HT-29 (cell line): ENCODE results near the gene MPHOSPH8. TPM values are rescaled to one million over a fixed set of nuclear protein-coding genes. Genes with fewer than 3 reads are reported as not detected.
A peak's percentile ranks its signal among the peaks of the same experiment; 100 is the strongest.

ENCODE experiments used
- DNase-seq: peaks from one replicate; pipeline ENCODE4 v3.0.0-alpha.2; 2015; ENCODE audit warnings: low spot score
- total RNA-seq: library from RNA; depleted of rRNA; stranded (reverse); fragments of >200 nt; shearing (Covaris generic); gene quantifications from 2 replicates; pipeline ENCODE4 v1.2.3, GENCODE V29; 2014; rRNA removed

Gene MPHOSPH8, protein sequence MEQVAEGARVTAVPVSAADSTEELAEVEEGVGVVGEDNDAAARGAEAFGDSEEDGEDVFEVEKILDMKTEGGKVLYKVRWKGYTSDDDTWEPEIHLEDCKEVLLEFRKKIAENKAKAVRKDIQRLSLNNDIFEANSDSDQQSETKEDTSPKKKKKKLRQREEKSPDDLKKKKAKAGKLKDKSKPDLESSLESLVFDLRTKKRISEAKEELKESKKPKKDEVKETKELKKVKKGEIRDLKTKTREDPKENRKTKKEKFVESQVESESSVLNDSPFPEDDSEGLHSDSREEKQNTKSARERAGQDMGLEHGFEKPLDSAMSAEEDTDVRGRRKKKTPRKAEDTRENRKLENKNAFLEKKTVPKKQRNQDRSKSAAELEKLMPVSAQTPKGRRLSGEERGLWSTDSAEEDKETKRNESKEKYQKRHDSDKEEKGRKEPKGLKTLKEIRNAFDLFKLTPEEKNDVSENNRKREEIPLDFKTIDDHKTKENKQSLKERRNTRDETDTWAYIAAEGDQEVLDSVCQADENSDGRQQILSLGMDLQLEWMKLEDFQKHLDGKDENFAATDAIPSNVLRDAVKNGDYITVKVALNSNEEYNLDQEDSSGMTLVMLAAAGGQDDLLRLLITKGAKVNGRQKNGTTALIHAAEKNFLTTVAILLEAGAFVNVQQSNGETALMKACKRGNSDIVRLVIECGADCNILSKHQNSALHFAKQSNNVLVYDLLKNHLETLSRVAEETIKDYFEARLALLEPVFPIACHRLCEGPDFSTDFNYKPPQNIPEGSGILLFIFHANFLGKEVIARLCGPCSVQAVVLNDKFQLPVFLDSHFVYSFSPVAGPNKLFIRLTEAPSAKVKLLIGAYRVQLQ
- 13.6 and 14.9 TPM in 2 replicates for total RNA-seq

DNA sequence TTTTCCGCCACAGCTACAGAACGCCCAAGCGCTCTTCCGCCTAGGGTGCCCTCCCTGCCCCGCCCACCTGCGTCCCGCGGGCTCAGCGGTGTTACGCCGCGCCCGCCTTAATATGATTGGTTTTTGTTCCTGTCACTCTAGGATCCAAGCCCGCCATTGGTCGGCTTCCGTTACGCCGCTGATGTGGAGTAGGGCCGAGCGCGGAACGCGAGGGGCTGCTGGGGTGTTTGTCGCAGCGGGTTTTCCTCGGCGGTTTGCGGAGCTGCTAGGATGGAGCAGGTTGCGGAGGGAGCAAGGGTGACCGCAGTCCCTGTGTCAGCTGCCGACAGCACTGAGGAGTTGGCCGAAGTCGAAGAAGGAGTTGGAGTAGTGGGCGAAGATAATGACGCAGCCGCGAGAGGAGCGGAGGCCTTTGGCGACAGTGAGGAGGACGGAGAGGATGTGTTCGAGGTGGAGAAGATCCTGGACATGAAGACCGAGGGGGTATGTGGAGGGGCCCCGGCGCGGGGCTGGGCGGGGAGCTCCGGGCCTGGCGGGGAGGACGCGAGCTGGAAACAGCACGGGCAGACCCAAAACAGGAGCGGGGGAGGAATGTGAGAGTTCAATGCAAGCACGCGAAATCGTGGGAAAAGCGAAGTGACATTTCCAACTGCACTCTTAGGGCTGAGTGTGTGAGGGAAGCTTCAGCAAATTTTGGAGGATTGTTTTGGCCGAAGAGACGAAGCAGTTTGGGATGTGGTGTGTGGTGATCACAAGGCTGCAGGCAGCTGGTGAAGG, at the start of gene MPHOSPH8:
Gene MPHOSPH8 (plus strand): TSS at position 181 of the 777 bp plus-strand sequence. CDS start 90 bp downstream, at position 271.
- peak; percentile 99 for DNase-seq

DNA sequence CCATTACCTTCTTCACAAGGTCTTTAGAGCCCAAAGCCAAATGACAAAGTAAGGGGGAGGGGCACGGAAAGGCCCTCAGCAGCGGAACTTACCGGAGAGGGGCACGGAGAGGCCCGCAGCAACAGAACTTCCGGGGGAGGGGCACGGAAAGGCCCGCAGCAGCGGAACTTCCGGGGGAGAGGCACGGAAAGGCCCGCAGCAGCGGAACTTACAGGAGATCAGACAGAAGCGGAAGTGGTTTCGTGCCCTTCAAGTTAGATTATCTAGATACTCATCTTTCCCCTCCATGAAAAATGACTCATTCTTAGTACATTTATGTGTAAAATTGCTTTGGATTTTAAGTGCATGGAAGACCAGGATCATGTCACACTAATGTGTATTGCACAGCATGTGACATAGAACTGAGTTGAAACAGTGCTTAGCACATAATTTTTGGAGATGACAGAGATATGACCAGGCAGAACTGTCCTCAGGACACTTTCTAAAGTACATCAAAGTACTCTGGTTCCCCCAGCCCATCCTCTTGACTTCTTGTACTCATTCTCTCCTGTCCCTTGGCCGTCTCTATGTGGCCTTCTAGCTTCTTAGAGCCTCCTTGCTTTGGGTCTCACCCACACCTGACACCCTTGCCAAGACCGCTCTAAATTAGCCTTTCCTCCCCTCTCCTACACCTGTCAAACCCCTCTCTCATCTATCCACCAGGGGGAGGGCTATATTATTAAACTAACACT, 46.4 kb upstream of the MPHOSPH8 start:
- DNase-seq = peak; percentile 19

GRCh38 chr13:19587635-19588300, 45.7 kb upstream of the MPHOSPH8 start:
- peak; percentile 91 for DNase-seq

GRCh38 chr13:19589312-19589711, 44.1 kb upstream of the MPHOSPH8 start:
- no peak for DNase-seq

DNA sequence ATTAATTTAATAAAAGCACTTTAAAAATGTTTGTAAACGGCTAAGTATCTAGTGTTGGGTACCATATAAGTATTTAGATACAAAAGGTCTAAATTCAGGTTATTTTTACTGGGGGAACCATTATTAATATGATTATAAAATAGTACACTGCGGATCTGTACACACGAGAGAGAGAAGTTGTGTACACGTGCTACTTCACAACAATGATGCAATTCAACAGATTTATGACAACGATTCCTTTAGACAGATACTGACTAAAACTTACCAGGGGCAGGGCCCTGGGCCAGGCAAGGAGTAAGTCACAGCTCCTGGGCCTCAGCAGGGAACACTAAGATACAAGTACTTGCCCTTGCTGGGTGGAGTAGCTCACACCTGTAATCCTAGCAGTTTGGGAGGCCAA, 43.0 kb upstream of the MPHOSPH8 start:
- no peak for DNase-seq

- DNase-seq = no peak
These were observed 41.6 kb upstream of the MPHOSPH8 start for GRCh38 chr13:19591864-19592263.

DNA sequence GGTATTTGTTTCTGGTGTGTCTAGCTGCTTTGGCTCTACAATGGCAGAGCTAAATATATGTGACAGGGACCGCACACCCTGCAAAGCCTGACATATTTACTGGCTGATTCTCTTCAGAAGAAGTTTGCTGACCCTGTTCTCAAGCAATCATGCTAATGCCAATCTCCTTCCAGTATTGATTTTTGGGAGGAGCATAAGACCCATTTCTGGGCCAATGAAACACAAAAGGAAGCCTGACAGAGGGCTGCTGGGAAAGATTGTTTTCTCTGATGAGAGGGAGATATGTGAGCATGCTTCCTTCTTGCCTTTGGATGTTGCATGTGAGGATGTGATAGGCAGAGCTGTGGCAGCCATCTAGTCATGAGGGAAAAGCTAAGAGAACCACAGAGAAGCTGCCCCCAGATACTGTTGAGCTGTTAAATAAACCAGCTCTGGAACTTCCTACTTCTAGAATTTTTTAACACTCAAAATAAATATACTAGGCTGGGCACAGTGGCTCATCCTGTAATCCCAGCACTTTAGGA, 40.7 kb upstream of the MPHOSPH8 start:
- DNase-seq = peak; percentile 15

GRCh38 chr13:19596086-19596485, 37.4 kb upstream of the MPHOSPH8 start:
- no peak for DNase-seq

DNA sequence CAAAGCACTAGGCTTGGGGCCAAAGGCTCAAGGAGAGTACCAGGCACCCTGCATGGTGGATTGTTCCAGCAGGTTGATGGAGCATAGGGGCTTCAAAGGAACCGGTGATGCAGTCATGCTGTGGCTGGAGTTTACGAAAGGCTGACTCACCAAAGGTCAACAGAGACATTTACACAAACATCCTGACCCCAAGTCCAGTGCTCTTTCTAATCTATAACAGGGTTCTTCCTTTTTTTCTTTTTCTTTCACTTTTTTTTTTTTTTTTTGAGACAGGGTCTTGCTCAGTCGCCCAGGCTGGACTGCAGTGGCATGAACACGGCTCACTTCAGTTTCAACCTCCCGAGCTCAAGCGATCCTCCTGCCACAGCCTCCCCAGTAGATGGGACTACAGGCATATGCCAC, 36.5 kb upstream of the MPHOSPH8 start:
- peak; percentile 78 for DNase-seq

DNA sequence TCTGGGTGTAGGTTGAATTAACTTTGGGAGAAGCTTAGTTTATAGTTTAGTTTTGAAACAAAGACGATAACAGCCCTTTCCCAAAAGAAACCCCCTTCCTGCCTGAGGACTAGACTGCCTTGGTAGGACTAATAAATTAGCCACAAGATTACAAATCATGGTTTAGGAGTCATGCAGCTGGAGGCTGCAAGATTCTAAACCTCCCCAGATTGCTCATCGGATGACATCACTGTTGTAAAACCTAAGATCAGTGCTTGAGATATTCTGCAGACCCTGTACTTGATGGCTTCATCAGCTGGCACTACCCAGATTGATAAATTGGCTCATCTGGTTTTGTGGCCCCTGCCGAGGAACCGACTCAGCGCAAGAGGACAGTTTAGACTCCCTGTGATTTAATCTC, 35.9 kb upstream of the MPHOSPH8 start:
- peak; percentile 28 for DNase-seq

- DNase-seq = peak; percentile 85
These were observed 31.4 kb upstream of the MPHOSPH8 start for GRCh38 chr13:19601749-19602725.

GRCh38 chr13:19604306-19604705, 29.2 kb upstream of the MPHOSPH8 start:
- DNase-seq = peak; percentile 94

- DNase-seq = peak; percentile 67
These were observed 28.1 kb upstream of the MPHOSPH8 start for GRCh38 chr13:19605161-19605955.

GRCh38 chr13:19606152-19606551, 27.3 kb upstream of the MPHOSPH8 start:
- DNase-seq = no peak

DNA sequence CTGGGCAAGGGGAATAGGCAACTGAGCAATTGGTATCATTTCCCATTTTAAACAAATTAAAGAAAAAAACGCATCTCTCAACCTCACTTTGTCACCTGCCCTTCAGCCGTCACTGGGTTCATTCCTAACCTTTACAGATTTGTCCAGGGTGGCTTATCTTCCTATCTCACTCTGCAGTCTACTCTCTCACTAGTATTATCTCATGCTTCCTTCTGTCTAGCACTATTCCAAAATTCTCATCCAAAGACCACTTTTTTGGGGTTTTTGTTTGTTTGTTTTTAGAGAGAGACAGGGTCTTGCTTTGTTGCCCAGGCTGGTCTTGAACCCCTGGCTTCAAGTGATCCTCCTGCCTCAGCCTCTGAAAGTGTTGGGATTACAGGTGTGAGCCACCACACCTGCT, 26.7 kb upstream of the MPHOSPH8 start:
- no peak for DNase-seq

DNA sequence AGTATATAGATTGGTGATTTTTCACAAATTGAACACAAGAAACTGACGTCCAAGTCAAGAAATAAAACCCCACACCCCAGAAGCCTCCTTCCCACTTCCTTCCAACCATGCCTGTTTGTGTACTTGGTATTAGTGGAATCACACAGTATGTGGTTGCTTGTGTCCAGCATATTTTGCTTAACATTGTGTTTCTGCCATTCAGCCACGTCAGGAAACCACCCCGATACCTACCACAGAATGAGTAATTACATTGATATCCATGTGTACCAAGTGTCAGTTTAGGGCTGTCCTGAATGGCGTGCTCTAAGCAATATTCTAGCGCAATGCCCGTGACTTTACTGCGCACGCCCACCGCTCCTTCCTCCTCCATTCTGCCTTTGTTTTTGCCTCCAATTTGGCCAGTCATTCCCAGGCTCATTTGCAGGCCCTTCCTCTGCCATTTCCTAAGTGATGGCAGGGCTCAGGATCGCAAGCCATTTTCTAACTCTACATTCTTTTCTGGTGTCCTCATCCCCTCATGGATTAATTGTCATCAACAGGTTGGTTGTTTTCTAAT, 25.9 kb upstream of the MPHOSPH8 start:
- DNase-seq = no peak

GRCh38 chr13:19618977-19619376, 14.5 kb upstream of the MPHOSPH8 start:
- DNase-seq = peak; percentile 86

DNA sequence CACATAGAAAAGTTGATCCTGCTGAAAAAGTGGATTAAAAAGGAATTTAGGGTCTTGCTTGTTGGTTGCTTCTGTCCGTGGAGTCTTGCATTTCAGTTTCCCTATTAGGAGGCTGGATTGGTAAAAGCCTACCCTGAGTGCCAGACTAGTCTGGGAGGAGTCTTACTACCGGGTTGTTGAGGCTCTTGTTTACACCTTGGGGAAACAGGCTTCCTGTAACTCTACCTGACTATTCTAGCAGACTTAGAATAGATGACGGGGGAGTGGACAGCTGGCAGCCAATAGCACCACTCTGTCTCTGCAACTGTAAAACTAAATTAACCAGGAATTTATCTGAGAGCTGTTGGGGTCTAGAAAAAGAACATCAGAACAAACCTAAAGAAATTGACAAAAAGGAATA, 11.3 kb upstream of the MPHOSPH8 start:
- DNase-seq = no peak
